ENCODE results near the gene CCDC192.

The CCDC192 gene

DNA sequence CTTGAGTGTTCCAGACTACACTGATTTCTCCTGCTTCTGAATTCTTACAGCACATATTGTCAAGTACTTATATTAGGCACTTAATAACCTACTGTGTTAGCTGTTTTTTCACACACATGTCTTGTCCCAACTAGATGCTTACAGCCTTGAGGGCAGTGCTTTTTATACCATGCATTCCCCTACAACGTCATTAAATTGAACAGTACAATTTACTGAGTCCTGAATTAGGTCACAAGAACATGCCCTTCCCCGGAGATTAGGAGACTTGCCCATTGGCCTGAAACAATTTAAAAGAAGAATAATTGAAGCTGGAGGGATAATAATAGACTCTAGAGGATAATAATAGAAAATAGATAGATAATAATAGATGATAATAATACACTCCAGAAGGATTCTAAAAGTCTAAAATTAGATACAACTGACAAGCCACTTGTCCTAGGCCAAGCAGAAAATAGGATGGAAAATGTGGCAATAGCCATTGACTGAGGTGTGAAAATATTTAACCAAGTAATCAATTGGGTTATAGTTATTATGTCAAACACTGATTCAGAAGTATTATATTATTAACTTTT is 267.7 kb downstream of the CCDC192 start:
- Histone ChIP-seq H3K4me1 (ENCODE audit: low read depth, poor library complexity, severe bottlenecking) (peaks cover 9% of the 10 kb centered on the region), H3K4me2 (no peak overlapping the region), H2AFZ (ENCODE audit: low read depth) (no peak overlapping the region), H4K20me1 (ENCODE audit: insufficient read depth) (no peaks in the 10 kb centered on the region), H3K27me3 (ENCODE audit: insufficient read depth, low read depth) (no peaks in the 10 kb centered on the region), H3K79me2 (ENCODE audit: insufficient read depth, low read depth) (no peaks in the 10 kb centered on the region), H3K4me3 (IDR thresholded peaks at IDR 0.05; ENCODE audit: insufficient read depth, low read depth, low read length) (no peak overlapping the region), H3K27ac (no peak overlapping the region), H3K36me3 (ENCODE audit: insufficient read depth) (no peaks in the 10 kb centered on the region), H3K9ac (no peak overlapping the region)
- TF ChIP-seq, protein P1, sequence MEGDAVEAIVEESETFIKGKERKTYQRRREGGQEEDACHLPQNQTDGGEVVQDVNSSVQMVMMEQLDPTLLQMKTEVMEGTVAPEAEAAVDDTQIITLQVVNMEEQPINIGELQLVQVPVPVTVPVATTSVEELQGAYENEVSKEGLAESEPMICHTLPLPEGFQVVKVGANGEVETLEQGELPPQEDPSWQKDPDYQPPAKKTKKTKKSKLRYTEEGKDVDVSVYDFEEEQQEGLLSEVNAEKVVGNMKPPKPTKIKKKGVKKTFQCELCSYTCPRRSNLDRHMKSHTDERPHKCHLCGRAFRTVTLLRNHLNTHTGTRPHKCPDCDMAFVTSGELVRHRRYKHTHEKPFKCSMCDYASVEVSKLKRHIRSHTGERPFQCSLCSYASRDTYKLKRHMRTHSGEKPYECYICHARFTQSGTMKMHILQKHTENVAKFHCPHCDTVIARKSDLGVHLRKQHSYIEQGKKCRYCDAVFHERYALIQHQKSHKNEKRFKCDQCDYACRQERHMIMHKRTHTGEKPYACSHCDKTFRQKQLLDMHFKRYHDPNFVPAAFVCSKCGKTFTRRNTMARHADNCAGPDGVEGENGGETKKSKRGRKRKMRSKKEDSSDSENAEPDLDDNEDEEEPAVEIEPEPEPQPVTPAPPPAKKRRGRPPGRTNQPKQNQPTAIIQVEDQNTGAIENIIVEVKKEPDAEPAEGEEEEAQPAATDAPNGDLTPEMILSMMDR (conservative IDR thresholded peaks at IDR 0.05; ENCODE audit: low read depth, low read length) = no peak

DNA sequence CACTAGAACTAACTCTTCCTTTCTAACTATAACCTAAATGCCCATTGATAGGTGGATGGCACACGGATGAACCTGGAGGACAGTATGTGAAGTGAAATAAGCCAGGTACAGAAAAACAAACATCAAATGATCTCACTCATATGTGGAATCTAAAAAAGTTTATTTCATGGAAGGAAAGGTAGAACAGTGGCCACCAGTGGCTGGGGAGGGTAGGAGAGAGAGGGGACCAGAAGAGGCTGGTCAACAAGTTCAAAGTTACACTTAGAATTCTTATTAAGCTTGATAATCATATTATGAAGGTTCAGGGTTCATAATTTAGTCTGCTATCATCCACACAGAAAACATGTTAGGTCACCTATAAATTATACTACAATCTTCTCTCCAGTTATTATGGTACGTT is 272.8 kb downstream of the CCDC192 start:
- Histone ChIP-seq H3K27ac (no peak overlapping the region), H2AFZ (ENCODE audit: low read depth) (no peak overlapping the region), H3K4me2 (no peak overlapping the region), H3K79me2 (ENCODE audit: insufficient read depth, low read depth) (no peaks in the 10 kb centered on the region), H3K9ac (no peak overlapping the region), H3K4me3 (IDR thresholded peaks at IDR 0.05; ENCODE audit: insufficient read depth, low read depth, low read length) (no peak overlapping the region), H3K27me3 (ENCODE audit: insufficient read depth, low read depth) (no peaks in the 10 kb centered on the region), H3K36me3 (ENCODE audit: insufficient read depth) (no peaks in the 10 kb centered on the region), H4K20me1 (ENCODE audit: insufficient read depth) (no peaks in the 10 kb centered on the region), H3K4me1 (ENCODE audit: low read depth, poor library complexity, severe bottlenecking) (no peaks in the 10 kb centered on the region)
- TF ChIP-seq, protein P1 (conservative IDR thresholded peaks at IDR 0.05; ENCODE audit: low read depth, low read length) = no peak

DNA sequence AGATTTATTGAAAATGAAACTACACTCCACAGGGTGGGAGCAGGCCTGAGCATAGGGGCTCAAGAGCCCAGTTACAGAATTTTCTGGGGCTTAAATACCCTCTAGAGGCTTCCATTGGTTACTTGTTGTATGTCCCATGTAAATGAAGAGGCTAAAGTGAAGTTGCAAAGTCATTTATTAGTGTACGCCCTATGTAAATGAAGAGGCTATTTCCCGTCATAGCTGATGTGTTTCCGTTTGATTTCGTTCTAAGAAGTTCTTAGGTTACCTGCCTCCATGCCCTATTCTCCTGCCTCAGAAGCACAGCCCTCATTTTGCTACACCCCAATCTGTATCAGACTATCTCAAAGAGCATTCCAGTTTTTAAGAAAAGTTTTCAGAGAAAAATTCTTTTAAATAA is 273.3 kb downstream of the CCDC192 start:
- H3K79me2 ChIP-seq (ENCODE audit: insufficient read depth, low read depth) = no peaks in the 10 kb centered on the region
- no peaks in the 10 kb centered on the region for H3K27me3 ChIP-seq (ENCODE audit: insufficient read depth, low read depth)
- no peak overlapping the region for H3K27ac ChIP-seq
- no peaks in the 10 kb centered on the region for H4K20me1 ChIP-seq (ENCODE audit: insufficient read depth)
- TF ChIP-seq, protein P1 (conservative IDR thresholded peaks at IDR 0.05; ENCODE audit: low read depth, low read length) = no peak
- no peak overlapping the region for H3K4me3 ChIP-seq (IDR thresholded peaks at IDR 0.05; ENCODE audit: insufficient read depth, low read depth, low read length)
- no peak overlapping the region for H3K9ac ChIP-seq
- H3K36me3 ChIP-seq (ENCODE audit: insufficient read depth) = no peaks in the 10 kb centered on the region
- no peak overlapping the region for H3K4me2 ChIP-seq
- H3K4me1 ChIP-seq (ENCODE audit: low read depth, poor library complexity, severe bottlenecking) = no peaks in the 10 kb centered on the region
- no peak overlapping the region for H2AFZ ChIP-seq (ENCODE audit: low read depth)

- no peaks in the 10 kb centered on the region for H3K36me3 ChIP-seq (ENCODE audit: insufficient read depth)
- no peaks in the 10 kb centered on the region for H4K20me1 ChIP-seq (ENCODE audit: insufficient read depth)
- no peaks in the 10 kb centered on the region for H3K79me2 ChIP-seq (ENCODE audit: insufficient read depth, low read depth)
- H2AFZ ChIP-seq (ENCODE audit: low read depth) = no peak overlapping the region
- H3K4me3 ChIP-seq (IDR thresholded peaks at IDR 0.05; ENCODE audit: insufficient read depth, low read depth, low read length) = no peak overlapping the region
- H3K27ac ChIP-seq = no peak overlapping the region
- no peak overlapping the region for H3K9ac ChIP-seq
- H3K4me2 ChIP-seq = no peak overlapping the region
- H3K4me1 ChIP-seq (ENCODE audit: low read depth, poor library complexity, severe bottlenecking) = no peaks in the 10 kb centered on the region
- H3K27me3 ChIP-seq (ENCODE audit: insufficient read depth, low read depth) = no peaks in the 10 kb centered on the region
- TF ChIP-seq, protein P1 (conservative IDR thresholded peaks at IDR 0.05; ENCODE audit: low read depth, low read length) = no peak
Measured at GRCh38 chr5:127976991-127977717, 274.0 kb downstream of the CCDC192 start.

All from KMS-11 (cell line).